NT2/D1 (cell line): ENCODE measurements around the gene RFX3.

Experiments used
- DNase-seq: peaks from one replicate; pipeline ENCODE4 v3.0.0-alpha.2; 2011; ENCODE audit warnings: low read depth, low spot score
- H3K27me3 ChIP-seq: 2 replicates; pipeline ENCODE4 v1.6.0; 2011; ENCODE audit warnings: mild to moderate bottlenecking; ENCODE audit not compliant: insufficient read length, insufficient read depth
- H3K36me3 ChIP-seq: 2 replicates; pipeline ENCODE4 v1.6.1; 2011; ENCODE audit warnings: mild to moderate bottlenecking, low read length, mixed read lengths; ENCODE audit not compliant: insufficient read depth, insufficient read length
- H3K4me1 ChIP-seq: 2 replicates; pipeline ENCODE4 v1.5.1; 2011; ENCODE audit not compliant: insufficient read depth, insufficient read length
- H3K4me3 ChIP-seq: 2 replicates; pipeline ENCODE4 v1.5.1; 2011; ENCODE audit warnings: low read depth; ENCODE audit not compliant: insufficient read length
- H3K9ac ChIP-seq: 2 replicates; pipeline ENCODE4 v1.6.0; 2011; ENCODE audit warnings: low read depth; ENCODE audit not compliant: insufficient read length
- H3K9me3 ChIP-seq: 2 replicates; pipeline ENCODE4 v1.5.1; 2011; ENCODE audit warnings: mild to moderate bottlenecking, low read length; ENCODE audit not compliant: insufficient read depth
- SUZ12 ChIP-seq: IDR thresholded peaks from 2 replicates; pipeline ENCODE4 v1.6.1; 2011; ENCODE audit not compliant: insufficient read length, insufficient read depth; ENCODE audit errors: extremely low read depth
- YY1 ChIP-seq: IDR thresholded peaks from 2 replicates; pipeline ENCODE4 v1.6.1; 2011; ENCODE audit not compliant: insufficient read length, insufficient read depth
- ZNF274 ChIP-seq: IDR thresholded peaks from 2 replicates; pipeline ENCODE4 v1.6.1; 2011; ENCODE audit warnings: mild to moderate bottlenecking, low read depth, low read length

RFX3 gene

DNA sequence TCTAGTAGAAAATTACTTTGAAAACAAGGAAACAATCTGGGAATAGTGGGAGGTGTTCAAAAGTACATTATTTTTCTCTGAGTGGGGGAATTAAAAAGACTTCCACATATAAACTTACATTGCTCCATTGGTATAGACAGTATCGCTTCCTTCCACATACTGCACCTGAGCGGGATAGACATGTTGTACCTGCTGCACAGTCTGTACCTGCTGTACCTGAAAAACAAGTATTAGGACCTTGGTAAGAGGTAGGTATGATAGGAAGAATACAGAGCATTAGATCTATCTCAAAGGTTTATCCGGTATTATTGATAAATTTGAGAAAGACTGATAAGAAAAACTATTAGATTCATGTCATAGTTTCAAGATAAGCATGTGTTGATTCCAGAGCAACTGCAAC lies 179.3 kb downstream of the RFX3 start:
- Histone ChIP-seq H3K9me3 (no peaks in the 10 kb centered on the region), H3K36me3 (no peaks in the 10 kb centered on the region), H3K27me3 (no peaks in the 10 kb centered on the region), H3K4me3 (no peak overlapping the region), H3K9ac (no peak overlapping the region), H3K4me1 (no peaks in the 10 kb centered on the region)
- TF ChIP-seq SUZ12 (no peak), ZNF274 (no peak), YY1 (no peak)
- DNase-seq: no peak

DNA sequence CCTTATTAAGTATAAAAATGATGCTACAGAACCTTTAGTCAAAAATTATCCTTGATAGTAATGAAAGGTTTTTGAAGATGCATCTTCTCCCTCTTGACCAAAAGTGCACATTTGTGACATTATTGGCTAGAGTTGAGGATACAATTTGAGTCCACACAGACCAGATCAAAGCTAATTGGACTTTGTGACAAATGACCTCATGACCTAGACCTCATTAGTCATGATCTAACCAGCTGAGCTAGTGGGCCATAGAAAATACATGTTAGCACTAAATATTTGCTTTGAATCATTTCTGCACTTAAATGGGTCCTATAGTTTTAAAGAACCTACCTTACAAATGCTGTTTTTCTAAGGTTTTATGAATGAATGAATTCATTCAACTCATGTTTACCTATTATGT lies 182.1 kb downstream of the RFX3 start:
- no peak overlapping the region for H3K4me3 ChIP-seq
- no peak for DNase-seq
- H3K36me3 ChIP-seq: no peaks in the 10 kb centered on the region
- no peaks in the 10 kb centered on the region for H3K27me3 ChIP-seq
- TF ChIP-seq YY1: no peak
- TF ChIP-seq SUZ12: no peak
- no peak for TF ChIP-seq ZNF274
- no peak overlapping the region for H3K9ac ChIP-seq
- H3K4me1 ChIP-seq: no peaks in the 10 kb centered on the region
- H3K9me3 ChIP-seq: no peaks in the 10 kb centered on the region

DNA sequence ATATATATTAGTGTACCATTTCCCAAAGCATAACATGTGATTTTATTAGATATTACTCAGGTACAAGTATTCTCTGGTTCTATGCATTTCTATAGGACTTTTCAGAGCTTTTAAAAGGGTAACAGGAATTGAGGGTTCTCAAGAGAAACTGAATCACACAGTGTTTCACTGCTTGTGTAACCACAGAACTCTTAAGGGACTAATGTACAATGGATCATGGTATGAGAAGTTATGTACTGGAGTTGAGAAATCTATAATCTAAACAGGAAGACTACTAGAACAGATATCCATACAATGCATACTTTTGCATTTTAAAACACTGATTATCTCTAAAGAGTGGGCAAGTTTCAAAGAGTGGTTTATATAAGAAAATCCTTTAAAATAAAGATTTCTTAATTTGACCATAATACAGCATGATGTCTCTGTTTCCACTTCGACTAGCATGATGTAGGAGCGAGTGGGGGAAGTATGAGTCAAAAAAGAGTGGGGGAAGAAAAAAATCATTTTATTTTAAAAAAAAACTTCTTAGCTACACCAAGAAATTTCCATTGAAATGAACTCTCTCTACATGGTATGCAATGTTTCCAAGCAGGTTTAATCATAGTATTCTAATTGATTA lies 183.5 kb downstream of the RFX3 start:
- H3K27me3 ChIP-seq: no peaks in the 10 kb centered on the region
- H3K4me3 ChIP-seq: no peak overlapping the region
- no peak for TF ChIP-seq SUZ12
- TF ChIP-seq ZNF274: no peak
- no peak for TF ChIP-seq YY1
- H3K9ac ChIP-seq: no peak overlapping the region
- no peaks in the 10 kb centered on the region for H3K36me3 ChIP-seq
- no peaks in the 10 kb centered on the region for H3K4me1 ChIP-seq
- no peaks in the 10 kb centered on the region for H3K9me3 ChIP-seq
- no peak for DNase-seq

DNA sequence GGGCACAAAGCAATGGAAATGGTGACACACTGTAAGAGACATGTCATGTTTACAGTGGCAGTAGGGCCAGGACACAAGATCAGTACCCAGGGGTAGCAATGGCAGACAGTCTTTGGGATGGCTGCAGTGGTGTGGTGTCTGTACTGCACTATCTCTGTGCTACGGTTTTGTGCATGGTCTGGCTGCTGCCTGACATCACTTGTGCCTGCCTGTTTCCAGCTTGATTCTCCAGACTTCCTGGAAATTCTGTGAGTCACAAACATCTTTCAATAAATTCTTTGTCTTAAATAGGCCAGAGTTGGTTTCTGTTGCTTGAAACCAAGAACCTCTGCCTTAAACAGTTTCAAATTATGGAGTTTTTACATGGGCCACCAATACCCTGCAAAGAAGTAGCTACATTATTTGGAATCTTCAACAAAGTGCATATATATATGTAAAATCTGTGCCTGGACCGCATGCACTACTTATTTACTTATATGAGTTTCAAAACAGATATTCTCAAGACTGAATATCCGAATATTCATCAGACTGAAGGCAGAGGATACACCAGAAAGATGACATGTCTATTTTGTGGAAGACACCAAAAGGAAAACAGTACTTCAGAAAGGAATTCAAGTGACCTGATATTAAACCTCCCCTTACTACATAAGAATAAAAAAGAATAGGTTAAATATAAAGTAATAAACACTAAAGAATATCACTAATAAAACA lies 188.1 kb downstream of the RFX3 start:
- no peak overlapping the region for H3K4me3 ChIP-seq
- H3K4me1 ChIP-seq: no peaks in the 10 kb centered on the region
- no peak for DNase-seq
- no peaks in the 10 kb centered on the region for H3K36me3 ChIP-seq
- H3K27me3 ChIP-seq: no peaks in the 10 kb centered on the region
- no peak overlapping the region for H3K9ac ChIP-seq
- H3K9me3 ChIP-seq: no peaks in the 10 kb centered on the region
- no peak for TF ChIP-seq SUZ12
- TF ChIP-seq YY1: no peak
- TF ChIP-seq ZNF274: no peak

DNA sequence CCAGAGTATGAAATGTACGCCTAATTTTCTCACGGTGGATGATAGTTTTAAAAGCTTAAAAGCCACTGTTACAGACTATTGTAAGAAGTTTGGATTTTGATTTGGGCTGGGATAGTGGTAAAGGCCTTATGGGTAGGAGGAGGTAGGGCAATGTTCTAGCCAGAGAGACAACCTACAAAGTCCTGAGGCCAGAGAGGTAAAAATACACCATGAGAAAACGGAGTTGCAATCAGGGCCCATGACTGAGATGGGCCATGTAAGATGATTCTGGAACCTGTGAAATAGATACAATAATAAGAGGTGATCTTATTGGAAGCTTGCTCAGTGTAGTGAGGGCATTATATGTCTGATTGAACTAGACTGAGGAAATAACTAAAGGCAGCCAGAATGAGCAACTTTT lies 188.8 kb downstream of the RFX3 start:
- DNase-seq: no peak

DNA sequence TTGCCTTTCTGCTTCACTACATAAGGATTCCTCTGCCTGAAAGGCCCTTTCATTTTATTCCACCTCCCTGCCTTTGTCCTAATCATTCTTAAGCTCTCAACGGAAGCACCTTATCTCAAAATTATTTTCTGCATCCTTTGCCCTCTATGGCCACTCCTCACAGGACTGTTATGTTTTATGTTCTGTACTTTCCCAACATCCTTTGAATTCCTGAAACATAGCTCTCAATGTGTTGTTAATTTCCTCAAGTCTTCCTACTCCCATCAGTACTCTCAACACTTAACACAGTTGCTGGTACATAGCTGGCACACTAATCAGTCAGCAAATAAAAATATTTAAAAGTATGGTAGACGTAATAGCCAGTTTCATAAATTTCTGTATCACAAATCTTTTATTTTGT lies 193.0 kb downstream of the RFX3 start:
- Histone ChIP-seq H3K4me1 (no peaks in the 10 kb centered on the region), H3K4me3 (no peak overlapping the region)

More for the DNA sequence above, 188.8 kb downstream of the RFX3 start:
- no peaks in the 10 kb centered on the region for H3K36me3 ChIP-seq
- TF ChIP-seq SUZ12 (no peak), YY1 (no peak), ZNF274 (no peak)
- no peaks in the 10 kb centered on the region for H3K27me3 ChIP-seq
- no peaks in the 10 kb centered on the region for H3K4me1 ChIP-seq
- H3K9me3 ChIP-seq: no peaks in the 10 kb centered on the region
- no peak overlapping the region for H3K9ac ChIP-seq
- H3K4me3 ChIP-seq: no peak overlapping the region

DNA sequence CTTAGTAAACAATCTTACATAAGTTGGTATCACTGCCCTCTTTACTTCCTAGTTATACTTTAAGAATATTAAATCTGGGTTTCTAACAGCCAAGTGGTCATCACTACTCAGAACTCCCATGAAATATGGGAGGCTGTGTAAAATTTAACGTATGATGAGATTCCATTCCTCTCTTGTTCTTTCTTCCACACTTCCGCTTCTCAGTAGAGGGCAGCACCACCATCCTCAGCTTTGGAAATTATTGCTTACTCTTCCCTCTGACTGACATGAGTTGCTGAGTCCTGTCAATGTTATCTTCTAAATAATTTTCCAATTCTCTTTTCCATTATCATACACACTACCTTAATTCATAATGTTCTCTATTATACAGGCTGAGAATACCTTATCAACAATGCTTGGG lies 194.0 kb downstream of the RFX3 start:
- no peak for DNase-seq
- Histone ChIP-seq H3K27me3 (no peaks in the 10 kb centered on the region), H3K4me1 (no peaks in the 10 kb centered on the region)

More for the DNA sequence above, 193.0 kb downstream of the RFX3 start:
- Histone ChIP-seq H3K27me3 (no peaks in the 10 kb centered on the region), H3K9me3 (no peaks in the 10 kb centered on the region), H3K9ac (no peak overlapping the region), H3K36me3 (no peaks in the 10 kb centered on the region)
- DNase-seq: no peak
- TF ChIP-seq SUZ12: no peak
- no peak for TF ChIP-seq YY1
- no peak for TF ChIP-seq ZNF274

More for the DNA sequence above, 194.0 kb downstream of the RFX3 start:
- H3K9me3 ChIP-seq: no peaks in the 10 kb centered on the region
- TF ChIP-seq ZNF274 (no peak), YY1 (no peak), SUZ12 (no peak)
- H3K9ac ChIP-seq: no peak overlapping the region
- H3K4me3 ChIP-seq: no peak overlapping the region
- H3K36me3 ChIP-seq: no peaks in the 10 kb centered on the region
